ENCODE results near the gene PLOD2. TPM values are rescaled to one million over a fixed set of nuclear protein-coding genes. Genes with fewer than 3 reads are reported as not detected.

PLOD2 gene
- total RNA-seq, 4 donors from 2014 or later: 2.0 to 6.5 (median 4.1) TPM

DNA sequence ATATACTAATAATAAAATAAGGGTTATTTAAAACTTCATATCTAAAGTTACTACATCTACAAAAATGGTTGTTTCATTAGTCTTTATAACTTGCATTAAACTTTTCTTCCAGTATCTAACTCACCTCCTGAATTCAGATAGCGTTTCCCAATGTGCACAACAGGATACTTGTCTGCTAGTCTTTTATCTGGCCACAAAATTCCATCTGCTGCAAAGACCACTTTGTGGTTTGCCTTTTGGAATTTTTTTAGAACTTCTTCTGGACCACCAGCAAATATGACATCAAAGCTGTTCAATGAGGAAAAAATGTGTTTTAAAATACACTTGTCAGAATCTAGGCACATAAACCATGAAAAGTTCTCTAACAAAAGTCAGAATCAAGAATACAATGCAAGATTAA lies 50.8 kb downstream of the PLOD2 start:
- TF ChIP-seq, protein P1, sequence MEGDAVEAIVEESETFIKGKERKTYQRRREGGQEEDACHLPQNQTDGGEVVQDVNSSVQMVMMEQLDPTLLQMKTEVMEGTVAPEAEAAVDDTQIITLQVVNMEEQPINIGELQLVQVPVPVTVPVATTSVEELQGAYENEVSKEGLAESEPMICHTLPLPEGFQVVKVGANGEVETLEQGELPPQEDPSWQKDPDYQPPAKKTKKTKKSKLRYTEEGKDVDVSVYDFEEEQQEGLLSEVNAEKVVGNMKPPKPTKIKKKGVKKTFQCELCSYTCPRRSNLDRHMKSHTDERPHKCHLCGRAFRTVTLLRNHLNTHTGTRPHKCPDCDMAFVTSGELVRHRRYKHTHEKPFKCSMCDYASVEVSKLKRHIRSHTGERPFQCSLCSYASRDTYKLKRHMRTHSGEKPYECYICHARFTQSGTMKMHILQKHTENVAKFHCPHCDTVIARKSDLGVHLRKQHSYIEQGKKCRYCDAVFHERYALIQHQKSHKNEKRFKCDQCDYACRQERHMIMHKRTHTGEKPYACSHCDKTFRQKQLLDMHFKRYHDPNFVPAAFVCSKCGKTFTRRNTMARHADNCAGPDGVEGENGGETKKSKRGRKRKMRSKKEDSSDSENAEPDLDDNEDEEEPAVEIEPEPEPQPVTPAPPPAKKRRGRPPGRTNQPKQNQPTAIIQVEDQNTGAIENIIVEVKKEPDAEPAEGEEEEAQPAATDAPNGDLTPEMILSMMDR (IDR thresholded peaks at IDR 0.05 in 4 of 5, conservative IDR thresholded peaks at IDR 0.05 in 1 of 5): no peak
- TF ChIP-seq POLR2A (IDR thresholded peaks at IDR 0.05): no peak
- in situ Hi-C loops (cut with MboI; ENCODE audit: low sequenced_read_pairs in 4 of 4) (no loop called here), intact Hi-C loops (cut with DNase I; ENCODE audit: low total_unique reads) (no loop called here)
- Histone ChIP-seq H3K4me3 (no peak overlapping the region), H3K36me3 (no peaks in the 10 kb centered on the region), H3K4me1 (no peaks in the 10 kb centered on the region), H3K27me3 (no peaks in the 10 kb centered on the region), H3K9me3 (no peaks in the 10 kb centered on the region), H3K27ac (no peak overlapping the region)
- DNase-seq (no peak), ATAC-seq (no peak)

DNA sequence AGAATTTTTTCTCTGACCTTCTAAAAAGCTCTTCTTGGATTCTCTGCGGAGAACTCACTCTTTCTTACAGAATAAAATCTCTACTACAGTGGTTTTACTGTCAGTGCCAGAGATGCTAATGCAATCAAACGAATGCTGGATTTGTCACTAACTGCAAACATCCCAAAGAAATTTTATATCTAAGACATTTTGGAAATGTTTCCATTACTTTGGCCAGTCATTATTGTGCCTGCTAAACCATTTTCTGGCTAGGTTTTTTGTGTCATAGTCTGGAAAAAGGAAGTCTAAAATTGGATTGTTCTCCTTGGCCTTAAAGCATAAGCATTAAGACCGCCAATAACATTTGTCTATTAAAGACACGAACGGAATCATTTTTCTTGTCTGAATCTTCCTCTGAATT lies 54.0 kb downstream of the PLOD2 start:
- Histone ChIP-seq H3K27me3 (no peaks in the 10 kb centered on the region), H3K9me3 (no peaks in the 10 kb centered on the region), H3K4me1 (no peaks in the 10 kb centered on the region), H3K36me3 (no peaks in the 10 kb centered on the region), H3K27ac (no peak overlapping the region), H3K4me3 (no peak overlapping the region)
- TF ChIP-seq, protein P1 (IDR thresholded peaks at IDR 0.05 in 4 of 5, conservative IDR thresholded peaks at IDR 0.05 in 1 of 5): no peak
- TF ChIP-seq POLR2A (IDR thresholded peaks at IDR 0.05): no peak
- DNase-seq (no peak), ATAC-seq (no peak)
- in situ Hi-C loops (cut with MboI; ENCODE audit: low sequenced_read_pairs in 4 of 4) (no loop called here), intact Hi-C loops (cut with DNase I; ENCODE audit: low total_unique reads) (no loop called here)

- TF ChIP-seq POLR2A (IDR thresholded peaks at IDR 0.05): no peak
- TF ChIP-seq, protein P1 (IDR thresholded peaks at IDR 0.05 in 4 of 5, conservative IDR thresholded peaks at IDR 0.05 in 1 of 5): no peak
- no peaks in the 10 kb centered on the region for H3K27me3 ChIP-seq
- in situ Hi-C loops (cut with MboI; ENCODE audit: low sequenced_read_pairs in 4 of 4) (no loop called here), intact Hi-C loops (cut with DNase I; ENCODE audit: low total_unique reads) (no loop called here)
- H3K9me3 ChIP-seq: no peaks in the 10 kb centered on the region
- no peak overlapping the region for H3K27ac ChIP-seq
- no peaks in the 10 kb centered on the region for H3K4me1 ChIP-seq
- no peak overlapping the region for H3K4me3 ChIP-seq
- DNase-seq (no peak), ATAC-seq (no peak)
- H3K36me3 ChIP-seq: no peaks in the 10 kb centered on the region
Observed at GRCh38 chr3:146104068-146104467, 56.9 kb downstream of the PLOD2 start.

GRCh38 chr3:146102885-146103284 lies 58.1 kb downstream of the PLOD2 start:
- DNase-seq: no peak
- in situ Hi-C loops (cut with MboI; ENCODE audit: low sequenced_read_pairs in 4 of 4) (no loop called here), intact Hi-C loops (cut with DNase I; ENCODE audit: low total_unique reads) (no loop called here)
- no peak for ATAC-seq
- Histone ChIP-seq H3K27ac (no peak overlapping the region), H3K9me3 (no peaks in the 10 kb centered on the region), H3K27me3 (no peaks in the 10 kb centered on the region), H3K4me3 (no peak overlapping the region), H3K4me1 (no peaks in the 10 kb centered on the region), H3K36me3 (no peaks in the 10 kb centered on the region)
- TF ChIP-seq POLR2A (IDR thresholded peaks at IDR 0.05): no peak
- TF ChIP-seq, protein P1 (IDR thresholded peaks at IDR 0.05 in 4 of 5, conservative IDR thresholded peaks at IDR 0.05 in 1 of 5): no peak

DNA sequence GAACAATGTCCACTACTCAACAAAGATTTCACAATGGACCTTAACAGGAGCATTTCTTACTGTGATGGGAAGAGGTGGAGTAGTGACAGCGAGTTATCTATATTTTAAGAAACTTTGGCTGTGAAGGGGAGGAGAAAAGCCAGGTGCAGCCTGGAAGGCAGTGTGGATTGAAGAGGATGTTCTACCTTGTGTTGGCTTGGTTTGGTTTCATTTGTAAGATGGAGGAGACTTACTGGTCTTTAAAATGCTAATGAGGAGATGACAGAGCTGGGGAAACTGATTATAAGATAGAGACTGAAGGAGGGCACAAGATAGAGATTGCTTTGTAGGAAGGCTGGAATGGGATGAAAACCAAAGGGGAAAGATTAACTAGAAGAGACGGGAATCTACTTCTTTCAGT lies 59.4 kb downstream of the PLOD2 start:
- no peak for TF ChIP-seq POLR2A (IDR thresholded peaks at IDR 0.05)
- TF ChIP-seq, protein P1 (IDR thresholded peaks at IDR 0.05 in 4 of 5, conservative IDR thresholded peaks at IDR 0.05 in 1 of 5): no peak
- H3K27me3 ChIP-seq: no peaks in the 10 kb centered on the region
- ATAC-seq (no peak), DNase-seq (no peak)
- in situ Hi-C loops (cut with MboI; ENCODE audit: low sequenced_read_pairs in 4 of 4) (no loop called here), intact Hi-C loops (cut with DNase I; ENCODE audit: low total_unique reads) (no loop called here)
- no peaks in the 10 kb centered on the region for H3K9me3 ChIP-seq
- no peaks in the 10 kb centered on the region for H3K36me3 ChIP-seq
- H3K4me1 ChIP-seq: no peaks in the 10 kb centered on the region
- no peak overlapping the region for H3K27ac ChIP-seq
- no peak overlapping the region for H3K4me3 ChIP-seq

All from gastrocnemius medialis (tissue), 4 donors.